Measurements from ENCODE around the gene HUS1.

The HUS1 gene

DNA sequence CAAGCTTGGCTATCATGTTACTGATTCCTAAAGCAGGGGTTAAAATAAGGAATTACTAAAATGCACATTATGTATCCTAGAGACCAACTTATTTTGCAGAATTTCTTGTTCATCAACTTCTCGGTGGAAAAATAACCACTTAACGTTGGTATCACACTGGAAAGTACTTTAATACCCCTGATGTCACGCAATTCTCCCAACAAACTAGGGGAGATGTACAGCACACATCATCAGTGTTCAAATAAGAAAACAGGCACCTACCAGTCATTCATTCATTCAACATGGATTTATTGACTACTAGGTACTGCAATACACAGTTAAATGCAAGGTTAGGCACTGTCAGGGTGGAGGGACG lies 648 bp downstream of the HUS1 start:
- no peak for DNase-seq

- peak; percentile 22 for DNase-seq
Measured at GRCh38 chr7:47973739-47974138, 5.7 kb downstream of the HUS1 start.

GRCh38 chr7:47970761-47971160 lies 8.7 kb downstream of the HUS1 start:
- no peak for DNase-seq

DNA sequence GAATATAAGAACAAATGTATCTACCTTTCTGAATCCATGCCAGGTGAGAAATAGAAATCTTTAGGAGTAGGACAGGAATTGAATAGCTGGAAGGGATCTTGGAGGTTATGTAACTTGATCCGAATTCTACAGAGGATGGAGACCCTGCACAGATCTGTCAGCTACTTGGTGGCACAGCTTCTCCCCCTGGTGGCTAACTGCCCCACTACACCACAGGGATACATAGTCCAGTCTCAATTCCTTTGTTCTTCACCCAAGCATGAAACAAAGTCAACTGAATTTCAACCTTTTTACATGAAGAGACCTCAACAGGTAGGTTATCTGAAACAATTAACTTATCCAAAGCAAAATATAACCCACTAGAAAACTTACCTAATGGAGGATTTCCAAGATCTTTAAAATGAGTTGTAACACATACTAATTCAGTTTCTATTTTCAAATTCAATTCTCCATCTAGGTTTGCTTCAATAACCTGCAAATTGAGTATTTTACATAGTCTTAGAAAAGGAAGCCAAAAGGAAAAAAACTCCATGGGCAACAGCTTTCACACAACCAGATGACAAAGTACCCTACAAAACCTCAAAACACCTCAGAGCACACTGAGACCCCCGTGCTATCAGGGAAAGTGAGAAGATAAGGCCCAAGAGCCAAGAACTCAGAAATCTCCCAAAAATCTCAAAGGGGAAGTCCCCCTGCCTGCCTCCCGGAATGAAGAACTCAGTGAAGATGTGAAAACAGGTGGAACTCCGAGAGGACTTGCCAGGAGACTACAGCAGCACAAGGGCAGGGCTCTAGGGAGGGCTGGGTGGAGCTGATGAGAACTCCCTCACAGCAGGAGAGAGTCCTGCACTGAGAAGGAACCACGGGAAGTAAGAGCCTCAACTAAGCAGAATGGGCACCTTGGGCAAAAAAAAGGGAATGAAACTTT lies 10.3 kb downstream of the HUS1 start:
- DNase-seq = peak; percentile 74

GRCh38 chr7:47967708-47968107 lies 11.7 kb downstream of the HUS1 start:
- DNase-seq = no peak

- no peak for DNase-seq
Measured at GRCh38 chr7:47967123-47967522, 12.3 kb downstream of the HUS1 start.

- DNase-seq = no peak
Measured at GRCh38 chr7:47965456-47965855, 14.0 kb downstream of the HUS1 start.

- no peak for DNase-seq
Measured at GRCh38 chr7:47962262-47962661, 17.2 kb downstream of the HUS1 start.

DNA sequence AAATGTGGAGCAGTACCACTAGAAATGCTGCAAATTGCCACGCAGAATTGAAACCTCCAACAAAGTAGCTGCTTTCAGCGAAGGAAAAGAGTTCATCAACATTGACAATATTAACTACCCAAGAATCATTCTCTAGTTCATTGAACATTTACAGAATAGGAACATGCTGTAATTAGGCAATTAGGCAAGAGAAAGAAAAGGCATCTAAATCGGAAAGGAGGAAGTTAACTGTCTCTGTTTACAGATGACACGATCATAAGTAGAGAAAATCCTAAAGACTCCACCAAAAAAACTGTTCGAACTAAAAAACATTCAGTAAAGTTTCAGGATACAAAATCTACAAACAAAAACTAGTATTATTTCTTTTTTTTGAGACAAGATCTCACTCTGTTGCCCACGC lies 22.3 kb downstream of the HUS1 start:
- no peak for DNase-seq

- no peak for DNase-seq
Measured at GRCh38 chr7:47956220-47956619, 23.2 kb downstream of the HUS1 start.

GRCh38 chr7:47954231-47954911 lies 25.0 kb downstream of the HUS1 start:
- DNase-seq = no peak

DNA sequence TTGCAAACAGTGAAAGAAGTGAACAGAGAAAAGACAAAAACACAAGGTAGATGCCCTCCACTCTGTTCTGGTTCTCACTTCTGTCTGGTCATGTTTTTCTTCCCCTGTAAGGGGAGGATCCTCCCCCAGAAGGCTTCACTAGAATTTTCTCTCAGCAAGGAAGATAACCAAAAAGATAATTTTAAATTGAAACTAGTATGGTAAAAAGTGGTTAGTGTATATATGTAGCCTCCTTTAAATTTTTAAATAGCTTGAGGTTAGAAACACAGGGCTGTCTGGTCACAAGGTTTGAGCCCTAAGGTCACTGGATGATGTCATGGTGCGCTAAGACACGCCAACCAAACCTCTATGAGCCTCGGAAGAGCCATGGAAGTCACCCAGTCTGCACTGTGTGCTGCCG lies 25.6 kb downstream of the HUS1 start:
- no peak for DNase-seq

DNA sequence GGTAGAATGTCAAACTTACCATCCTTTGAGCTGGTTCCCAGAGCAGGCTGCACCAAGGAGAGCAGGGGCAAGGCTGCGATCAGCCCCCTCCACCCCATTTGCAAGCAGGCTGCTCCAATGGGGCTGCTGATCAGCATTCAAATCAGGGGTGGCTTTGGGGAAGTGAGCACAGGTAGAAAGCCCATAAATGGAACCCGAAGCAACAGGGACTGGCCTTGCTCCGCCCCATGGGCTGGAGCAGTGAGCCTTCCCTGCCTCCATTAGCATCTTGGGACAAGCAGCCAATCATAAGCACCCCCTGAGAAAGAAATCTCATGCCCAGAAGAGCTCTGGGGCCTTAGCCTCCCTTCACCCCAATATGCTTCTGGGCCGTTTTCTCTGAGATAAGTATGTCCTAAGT lies 27.2 kb downstream of the HUS1 start:
- DNase-seq = no peak

DNA sequence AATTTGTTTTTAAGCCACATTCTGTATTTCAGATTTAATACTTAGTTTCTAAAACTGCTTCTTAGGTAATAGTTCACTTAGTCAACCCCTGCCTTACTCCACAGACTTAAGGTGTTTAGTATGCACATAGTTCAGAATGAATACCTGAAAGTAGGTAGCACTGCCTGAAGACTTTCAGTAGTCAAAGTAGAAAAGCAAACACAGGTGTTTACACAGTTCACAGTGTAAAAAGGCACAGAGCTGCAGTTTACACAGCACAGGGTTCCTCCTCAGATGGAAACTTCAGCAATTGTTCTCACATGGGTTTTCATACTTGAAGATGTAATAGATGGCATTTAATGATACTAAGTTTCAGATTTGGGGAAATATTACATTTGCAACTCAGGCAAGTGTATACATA lies 28.0 kb downstream of the HUS1 start:
- no peak for DNase-seq

DNA sequence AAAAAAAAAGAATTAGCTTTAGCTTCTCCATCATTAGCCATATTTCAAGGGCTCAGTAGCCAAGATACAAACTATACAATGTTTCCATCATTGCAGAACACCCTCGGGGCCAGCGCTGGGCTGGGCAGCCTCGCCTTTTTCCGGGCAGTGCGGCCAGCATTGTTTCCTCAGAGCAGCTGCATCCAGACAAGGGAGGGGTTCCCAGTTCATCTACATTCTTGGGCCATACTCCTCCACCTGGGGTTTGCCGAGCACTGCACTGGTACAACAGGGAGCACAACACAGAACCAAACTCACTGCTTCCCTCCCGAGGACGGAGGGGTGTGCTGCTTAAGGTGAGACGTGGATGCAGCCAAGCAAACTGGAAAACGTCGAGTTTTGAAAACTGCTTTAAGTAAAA lies 28.7 kb downstream of the HUS1 start:
- DNase-seq = no peak

DNA sequence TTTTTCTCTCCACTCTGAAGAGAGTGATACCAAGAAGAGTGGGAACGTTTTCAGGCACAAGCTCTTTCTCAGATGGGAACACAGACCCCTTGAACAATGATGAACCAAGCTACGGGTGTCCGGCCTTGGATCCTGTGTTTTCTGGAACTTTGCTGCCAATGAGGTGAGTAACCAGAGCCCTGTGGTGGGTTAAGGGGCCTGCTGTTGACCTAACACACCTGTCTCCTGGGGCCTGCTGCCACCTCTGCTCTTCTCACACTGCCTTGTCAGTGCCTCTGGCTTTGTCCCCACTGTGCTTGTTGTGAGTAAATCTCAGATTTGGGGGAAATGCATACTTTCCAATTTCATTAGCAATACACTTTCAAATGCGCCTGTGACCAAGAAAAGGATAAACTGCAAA lies 29.7 kb downstream of the HUS1 start:
- no peak for DNase-seq

GRCh38 chr7:47948141-47948790 lies 31.1 kb downstream of the HUS1 start, which contains the start of gene PKD1L1:
PKD1L1 (minus strand) TSS chr7:47948466; CDS start chr7:47948440, 26 bp downstream.
- no peak for DNase-seq

- DNase-seq = no peak
Measured at GRCh38 chr7:47947355-47947749, 32.1 kb downstream of the HUS1 start.

- no peak for DNase-seq
Measured at GRCh38 chr7:47946581-47947354, 32.6 kb downstream of the HUS1 start.

DNA sequence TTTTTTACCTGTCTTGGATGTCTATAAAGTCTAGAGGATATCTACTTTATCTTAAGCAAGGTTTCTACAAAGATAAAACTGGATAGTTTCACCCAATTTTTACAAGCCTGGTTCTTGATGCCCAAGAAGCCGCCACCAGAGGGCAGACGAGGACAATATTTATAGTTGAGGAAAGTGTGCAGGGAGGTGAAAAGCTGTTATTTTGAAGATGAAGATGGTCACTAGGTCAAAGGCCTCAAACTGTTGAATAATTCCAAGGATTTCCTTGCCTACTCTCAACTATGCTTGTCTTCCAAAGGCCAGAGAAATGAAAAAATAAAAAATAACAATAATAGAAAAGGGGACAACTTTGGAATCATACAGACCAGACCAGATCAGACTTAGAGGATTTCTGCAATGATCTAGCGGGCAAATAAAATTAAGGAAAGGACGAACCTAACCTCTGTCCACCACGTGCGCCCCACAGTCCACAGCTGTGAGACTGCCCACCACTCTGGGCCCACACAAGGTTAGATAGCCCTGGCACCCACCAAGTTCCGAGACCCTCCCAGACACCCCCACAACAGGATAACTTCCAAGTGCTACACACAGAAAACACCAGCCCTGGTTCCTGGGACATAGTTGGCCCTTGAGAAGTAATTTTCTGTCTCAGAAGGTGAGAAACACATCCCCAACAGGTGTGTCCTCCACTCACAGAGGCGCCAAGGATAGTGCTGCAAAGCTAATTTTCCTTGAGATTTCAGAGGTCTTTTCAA lies 34.0 kb downstream of the HUS1 start:
- peak; percentile 86 for DNase-seq

DNA sequence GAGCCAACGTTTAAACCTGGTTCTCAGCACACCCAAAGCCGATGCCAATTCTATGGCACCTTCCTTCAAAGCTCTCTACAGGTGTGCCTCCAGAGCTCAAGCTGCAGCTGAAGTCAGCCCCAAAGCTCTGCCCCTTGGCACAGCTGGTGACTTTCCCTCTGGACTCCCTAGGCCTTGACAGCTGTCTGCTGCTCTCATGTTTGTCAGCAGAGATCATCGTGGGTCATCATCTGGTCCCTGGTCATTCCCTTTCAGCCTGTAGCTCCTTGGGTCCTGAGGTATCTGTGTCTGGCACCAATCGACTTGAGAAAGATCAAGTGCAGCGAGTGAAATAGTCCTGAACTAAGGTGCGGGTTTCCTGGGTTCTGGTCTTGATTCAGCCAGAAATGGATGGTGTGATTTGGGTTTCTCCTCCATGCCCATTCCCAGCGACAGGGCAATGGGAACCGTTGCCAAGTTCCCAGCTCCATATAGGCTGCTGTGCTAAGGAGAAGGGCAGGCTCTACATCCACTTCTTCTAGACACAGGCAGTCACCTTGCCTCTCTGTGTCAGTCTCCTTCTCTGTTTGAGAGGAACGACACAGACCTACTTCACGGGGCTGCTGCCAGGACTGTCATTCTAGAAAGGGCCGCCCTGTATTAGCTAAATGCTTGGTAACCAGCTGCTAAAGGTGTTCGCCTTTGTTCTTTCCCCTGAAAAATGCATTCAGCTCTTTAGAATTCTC lies 34.7 kb downstream of the HUS1 start:
- no peak for DNase-seq
